Left kidney (tissue), 2 donors: ENCODE results near the gene USP2. TPM values are rescaled to one million over a fixed set of nuclear protein-coding genes. Genes with fewer than 3 reads are reported as not detected.

Source experiments
- DNase-seq: peaks from one replicate; pipeline ENCODE4 v3.0.0-alpha.2; 2013
- polyA plus RNA-seq: library from polyadenylated mRNA; unstranded; fragments of 120-200 nt; gene quantifications from one replicate; pipeline ENCODE4 v1.2.1, GENCODE V29; 2013; ENCODE audit not compliant: insufficient read length

The USP2 gene
- polyA plus RNA-seq, 1 donor = 10.4 TPM

GRCh38 chr11:119342362-119343130 lies 38.9 kb downstream of the USP2 start:
- DNase-seq = no peak

GRCh38 chr11:119342023-119342300 lies 39.5 kb downstream of the USP2 start:
- DNase-seq = no peak

GRCh38 chr11:119341222-119342022 lies 40.1 kb downstream of the USP2 start:
- no peak for DNase-seq

- peak; percentile 79 for DNase-seq
These were observed 40.9 kb downstream of the USP2 start, which contains the start of gene C1QTNF5 for GRCh38 chr11:119340335-119341221. TSS of gene C1QTNF5 (minus strand) at chr11:119340883. CDS start at chr11:119340397, 486 bp downstream.

GRCh38 chr11:119339589-119340334 lies 41.7 kb downstream of the USP2 start:
- DNase-seq = peak; percentile 73

- DNase-seq = no peak
These were observed 42.4 kb downstream of the USP2 start for GRCh38 chr11:119338965-119339588.

GRCh38 chr11:119338318-119338890 lies 43.1 kb downstream of the USP2 start:
- peak; percentile 84 for DNase-seq

- no peak for DNase-seq
These were observed 43.7 kb downstream of the USP2 start for GRCh38 chr11:119337581-119338317.

- DNase-seq = no peak
These were observed 44.6 kb downstream of the USP2 start for GRCh38 chr11:119336744-119337469.

- no peak for DNase-seq
These were observed 45.6 kb downstream of the USP2 start for GRCh38 chr11:119335655-119336543.

- DNase-seq = no peak
These were observed 46.3 kb downstream of the USP2 start for GRCh38 chr11:119335091-119335654.

- DNase-seq = peak; percentile 98
These were observed 47.1 kb downstream of the USP2 start, which contains the start of gene RNF26 for GRCh38 chr11:119334174-119334930. TSS of gene RNF26 (plus strand) at chr11:119334527. CDS start at chr11:119335123, 596 bp downstream.

- DNase-seq = no peak
These were observed 49.3 kb downstream of the USP2 start for GRCh38 chr11:119332111-119332765.

- DNase-seq = no peak
These were observed 51.3 kb downstream of the USP2 start for GRCh38 chr11:119330237-119330636.

- no peak for DNase-seq
These were observed 52.2 kb downstream of the USP2 start for GRCh38 chr11:119329320-119329719.

- no peak for DNase-seq
These were observed 57.3 kb downstream of the USP2 start for GRCh38 chr11:119324189-119324588.
